Endothelial cell of umbilical vein (primary cell): ENCODE measurements around the gene CLCN6. TPM values are rescaled to one million over a fixed set of nuclear protein-coding genes. Genes with fewer than 3 reads are reported as not detected.

Source experiments
- BruUV-seq: library from RNA; stranded (reverse); fragments of 400-500 nt; replicated peaks from 2 replicates; lab custom pipeline; 2021; lab: Mats Ljungman, UMichigan
- CTCF ChIA-PET: fragments of 300-600, 350-600 bp; sonication (Branson Sonifier 250); formaldehyde crosslinking; loops from one replicate; lab custom pipeline; 2021; ENCODE audit warnings: antibody characterized with exemption, inconsistent platforms; lab: Charles Lee
- POLR2A ChIA-PET: fragments of 300-600, 350-600 bp; sonication (Branson Sonifier 250); formaldehyde crosslinking; loops from one replicate; lab custom pipeline; 2021; ENCODE audit warnings: antibody characterized with exemption, inconsistent platforms; lab: Charles Lee
- DNase-seq: peaks from one replicate; pipeline ENCODE4 v3.0.0-alpha.2; 2011; ENCODE audit warnings: low read depth, low spot score
- FAIRE-seq: peaks from 2 replicates; lab custom pipeline; 2011; peaks lifted over from hg19 to GRCh38; lab: Jason Lieb, UNC
- H2AFZ ChIP-seq: 2 replicates; pipeline ENCODE4 v1.6.0; 2012; ENCODE audit warnings: low read depth, low read length, control low read depth, inconsistent platforms
- H3K27ac ChIP-seq: 2 replicates; pipeline ENCODE4 v1.5.1; 2011; ENCODE audit warnings: low read depth, mild to moderate bottlenecking, control low read depth, low read length, moderate library complexity; ENCODE audit not compliant: insufficient read depth
- H3K27me3 ChIP-seq, 2 experiments: 2 replicates each; pipeline versions ENCODE4 v1.6.0 to v1.6.1; 2011; ENCODE audit warnings: low read length in 2 of 2, mixed read lengths in 1 of 2; ENCODE audit not compliant: control insufficient read depth in 2 of 2, insufficient read depth in 2 of 2
- H3K36me3 ChIP-seq, 2 experiments: 2 replicates in 1 of 2; 3 replicates in 1 of 2; pipeline ENCODE4 v1.5.1; 2011; ENCODE audit warnings: low read length in 2 of 2, mild to moderate bottlenecking in 1 of 2, moderate library complexity in 1 of 2; ENCODE audit not compliant: control insufficient read depth in 2 of 2, insufficient read depth in 2 of 2; ENCODE audit errors: extremely low read depth in 1 of 2
- H3K4me1 ChIP-seq: 3 replicates; pipeline ENCODE4 v1.5.1; 2011; ENCODE audit warnings: mild to moderate bottlenecking, low read length; ENCODE audit not compliant: control insufficient read depth, insufficient read depth; ENCODE audit errors: extremely low read depth
- H3K4me2 ChIP-seq: 2 replicates; pipeline ENCODE4 v1.6.1; 2011; ENCODE audit warnings: low read length, control low read depth, mixed read lengths; ENCODE audit not compliant: insufficient read depth
- H3K4me3 ChIP-seq, 3 experiments: fragments of 200-600 bp in 1 of 3; sonication (generic), shearing (Covaris generic) in 1 of 3; replicated peaks in 1 of 3; 2 replicates each; pipeline ENCODE4 v1.5.1; 2011 to 2016; ENCODE audit warnings: control low read depth in 3 of 3, low read length in 3 of 3, mild to moderate bottlenecking in 2 of 3, inconsistent platforms in 1 of 3, low read depth in 1 of 3, moderate library complexity in 1 of 3; ENCODE audit not compliant: insufficient read depth in 1 of 3
- H3K79me2 ChIP-seq: 2 replicates; pipeline ENCODE4 v1.6.0; 2012; ENCODE audit warnings: low read length, inconsistent platforms; ENCODE audit not compliant: control insufficient read depth, insufficient read depth
- H3K9ac ChIP-seq: replicated peaks from 2 replicates; pipeline ENCODE3; 2011; ENCODE audit warnings: low read length, control low read depth; ENCODE audit not compliant: insufficient read depth; ENCODE audit errors: extremely low read depth
- H3K9me1 ChIP-seq: replicated peaks from 3 replicates; pipeline ENCODE4 v1.6.0; 2011; ENCODE audit warnings: mild to moderate bottlenecking, low read length; ENCODE audit not compliant: control insufficient read depth, insufficient read depth; ENCODE audit errors: extremely low read depth
- H3K9me3 ChIP-seq: replicated peaks from 2 replicates; pipeline ENCODE4 v1.5.1; 2012; ENCODE audit warnings: low read length, inconsistent platforms; ENCODE audit not compliant: control insufficient read depth, insufficient read depth
- H4K20me1 ChIP-seq: replicated peaks from 2 replicates; pipeline ENCODE3; 2011; ENCODE audit warnings: mild to moderate bottlenecking, low read length; ENCODE audit not compliant: control insufficient read depth, insufficient read depth; ENCODE audit errors: extremely low read depth
- EZH2 ChIP-seq: IDR thresholded peaks from 2 replicates; pipeline ENCODE4 v1.6.1; 2012; ENCODE audit warnings: borderline replicate concordance, low read depth, mild to moderate bottlenecking, moderate library complexity, low read length, inconsistent platforms; ENCODE audit not compliant: severe bottlenecking
- FOS ChIP-seq: IDR thresholded peaks from 2 replicates; pipeline ENCODE4 v1.6.1; 2011; ENCODE audit warnings: mild to moderate bottlenecking, low read length, moderate library complexity, borderline replicate concordance; ENCODE audit not compliant: insufficient read depth
- GATA2 ChIP-seq: IDR thresholded peaks from 2 replicates; pipeline ENCODE4 v1.7.0; 2011; ENCODE audit warnings: low read depth, mild to moderate bottlenecking, moderate library complexity, mixed read lengths, low read length; ENCODE audit not compliant: insufficient read length, insufficient read depth
- JUN ChIP-seq: IDR thresholded peaks from 2 replicates; pipeline ENCODE4 v1.6.1; 2011; ENCODE audit warnings: borderline replicate concordance, low read depth; ENCODE audit not compliant: insufficient read length, insufficient read depth
- MAX ChIP-seq: IDR thresholded peaks from 2 replicates; pipeline ENCODE4 v1.6.1; 2011; ENCODE audit not compliant: insufficient read depth, insufficient read length
- MYC ChIP-seq: IDR thresholded peaks from one replicate; pipeline ENCODE4 v1.6.1; 2011; ENCODE audit warnings: mild to moderate bottlenecking, low read depth, low read length
- POLR2A ChIP-seq: IDR thresholded peaks from 2 replicates; pipeline ENCODE4 v1.6.1; 2012; ENCODE audit warnings: low read depth, mild to moderate bottlenecking, control low read depth, low read length
- POLR2AphosphoS5 ChIP-seq: IDR thresholded peaks from 2 replicates; pipeline ENCODE4 v1.6.1; 2012; ENCODE audit warnings: low read depth, mild to moderate bottlenecking, control low read depth, low read length, moderate library complexity; ENCODE audit not compliant: insufficient read depth
- dilution Hi-C: fragments of 300-500 bp; cut with MboI; formaldehyde crosslinking; loops from one replicate; pipeline ENCODE4 v1.15.0; 2019; ENCODE audit warnings: low sequenced_read_pairs; ENCODE audit not compliant: extremely low pct_ligation_motif_present
- intact Hi-C: fragments of 100-400 bp; cut with micrococcal nuclease; formaldehyde crosslinking; loops from one replicate; pipeline ENCODE4 v1.10.0; 2022
- polyA plus RNA-seq, 4 experiments: library from polyadenylated mRNA; depleted of rRNA in 3 of 4; stranded (reverse) in 3 of 4; unstranded in 1 of 4; fragments of >200 nt; gene quantifications; 2 replicates each; pipeline versions ENCODE4 v1.2.1 to v1.2.3, GENCODE V29; 2011 to 2012; ENCODE audit warnings: missing spikeins in 1 of 4
- total RNA-seq: library from RNA; stranded (reverse); gene quantifications from 2 replicates; pipeline ENCODE4 v1.2.3, GENCODE V29; 2021
- TF ChIP-seq, protein P1 (sequence below), 2 donors: IDR thresholded peaks; 1 replicate in 1 of 2; 2 replicates in 1 of 2; pipeline ENCODE4 v1.5.1; 2011; ENCODE audit warnings: low read length in 2 of 2, mild to moderate bottlenecking in 2 of 2, moderate library complexity in 2 of 2, control low read depth in 1 of 2, inconsistent platforms in 1 of 2, low read depth in 1 of 2; ENCODE audit not compliant: insufficient read depth in 1 of 2; ENCODE audit errors: extremely low read depth in 1 of 2

CLCN6 gene
- total and polyA plus RNA-seq, 2 donors (not counting 3 experiments of a cell fraction or from before 2014, with no cell fraction given), result 20.4 to 41.2 TPM

DNA sequence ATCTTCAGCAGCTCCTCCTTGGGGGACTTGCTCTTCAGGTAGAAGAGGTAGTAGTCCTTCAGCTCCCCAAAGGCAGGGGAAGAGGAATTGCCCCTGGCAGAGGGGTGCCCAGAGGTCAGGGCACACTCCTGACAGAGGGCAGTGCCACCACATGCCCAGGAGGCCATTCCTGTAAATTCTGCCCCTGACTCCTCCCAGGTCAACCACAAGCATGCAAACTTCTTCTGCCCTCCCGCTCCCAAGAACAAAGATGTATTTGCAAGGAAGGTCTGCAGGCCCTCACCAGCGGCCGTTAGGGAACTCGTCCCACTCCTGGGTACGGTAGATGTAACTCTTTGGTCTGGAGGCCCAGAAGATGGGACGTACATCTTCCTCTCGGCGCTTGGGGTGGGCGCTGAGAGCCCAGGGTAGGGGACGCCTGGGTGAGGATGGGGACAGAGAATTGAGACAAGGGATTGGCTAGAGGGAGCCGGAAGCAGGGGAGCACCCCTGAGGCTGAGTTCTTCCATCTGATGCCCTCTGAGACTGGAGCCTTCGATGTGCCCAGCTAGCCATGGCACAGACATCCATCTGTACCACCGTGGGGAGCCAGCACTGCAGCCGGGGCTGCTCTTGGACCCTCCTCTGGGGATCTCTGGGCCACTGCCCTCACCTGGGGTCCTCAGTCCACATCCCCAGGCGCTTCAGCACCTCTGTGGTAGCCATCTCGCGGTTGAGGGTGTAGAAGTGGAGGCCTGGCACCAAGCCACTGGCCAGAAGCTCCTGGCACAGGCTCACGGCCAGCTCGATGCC, 11.3 kb upstream of the CLCN6 start:
- no TSS peak for BruUV-seq
- Histone ChIP-seq H3K9me3 (no peaks in the 10 kb centered on the region), H3K4me2 (no peak overlapping the region), H3K4me1 (peaks cover 36% of the 10 kb centered on the region), H3K36me3 (peaks cover 6 to 37% of the 10 kb centered on the region in 2 experiments), H3K9ac (no peak overlapping the region), H3K79me2 (no peaks in the 10 kb centered on the region), H3K27ac (no peak overlapping the region), H4K20me1 (no peaks in the 10 kb centered on the region), H3K9me1 (no peaks in the 10 kb centered on the region), H3K27me3 (no peaks in the 10 kb centered on the region), H3K4me3 (no peak overlapping the region), H2AFZ (no peak overlapping the region)
- ChIA-PET CTCF (interaction anchor here (1.7 kb wide), 1 partner anchor 9 kb away, joined by 5 read pairs; no protein-coding TSS in a partner anchor), POLR2A (interaction anchor here (0.9 kb wide), 1 partner anchor 115 kb away, joined by 3 read pairs; no protein-coding TSS in a partner anchor)
- DNase-seq (no peak), FAIRE-seq (no peak)
- intact Hi-C loops (no loop called here), dilution Hi-C loops (no loop called here)
- TF ChIP-seq, protein P1, sequence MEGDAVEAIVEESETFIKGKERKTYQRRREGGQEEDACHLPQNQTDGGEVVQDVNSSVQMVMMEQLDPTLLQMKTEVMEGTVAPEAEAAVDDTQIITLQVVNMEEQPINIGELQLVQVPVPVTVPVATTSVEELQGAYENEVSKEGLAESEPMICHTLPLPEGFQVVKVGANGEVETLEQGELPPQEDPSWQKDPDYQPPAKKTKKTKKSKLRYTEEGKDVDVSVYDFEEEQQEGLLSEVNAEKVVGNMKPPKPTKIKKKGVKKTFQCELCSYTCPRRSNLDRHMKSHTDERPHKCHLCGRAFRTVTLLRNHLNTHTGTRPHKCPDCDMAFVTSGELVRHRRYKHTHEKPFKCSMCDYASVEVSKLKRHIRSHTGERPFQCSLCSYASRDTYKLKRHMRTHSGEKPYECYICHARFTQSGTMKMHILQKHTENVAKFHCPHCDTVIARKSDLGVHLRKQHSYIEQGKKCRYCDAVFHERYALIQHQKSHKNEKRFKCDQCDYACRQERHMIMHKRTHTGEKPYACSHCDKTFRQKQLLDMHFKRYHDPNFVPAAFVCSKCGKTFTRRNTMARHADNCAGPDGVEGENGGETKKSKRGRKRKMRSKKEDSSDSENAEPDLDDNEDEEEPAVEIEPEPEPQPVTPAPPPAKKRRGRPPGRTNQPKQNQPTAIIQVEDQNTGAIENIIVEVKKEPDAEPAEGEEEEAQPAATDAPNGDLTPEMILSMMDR (IDR thresholded peaks at IDR 0.05; ENCODE audit: extremely low read depth in 1 of 2, insufficient read depth in 1 of 2, low read depth in 1 of 2, low read length in 2 of 2), result no peak
- TF ChIP-seq MAX (no peak), EZH2 (no peak), GATA2 (no peak), FOS (no peak), MYC (no peak), POLR2A (no peak), JUN (no peak), POLR2AphosphoS5 (no peak)
